ENCODE data around the gene TCEA2. TPM values are rescaled to one million over a fixed set of nuclear protein-coding genes. Genes with fewer than 3 reads are reported as not detected.
A peak's percentile ranks its signal among the peaks of the same experiment; 100 is the strongest.

Gene TCEA2
- total and polyA plus RNA-seq, 2 of the 13 experiments (the other 11 are each of a cell fraction or from before 2014, with no cell fraction given): 28.1 to 33.7 TPM

DNA sequence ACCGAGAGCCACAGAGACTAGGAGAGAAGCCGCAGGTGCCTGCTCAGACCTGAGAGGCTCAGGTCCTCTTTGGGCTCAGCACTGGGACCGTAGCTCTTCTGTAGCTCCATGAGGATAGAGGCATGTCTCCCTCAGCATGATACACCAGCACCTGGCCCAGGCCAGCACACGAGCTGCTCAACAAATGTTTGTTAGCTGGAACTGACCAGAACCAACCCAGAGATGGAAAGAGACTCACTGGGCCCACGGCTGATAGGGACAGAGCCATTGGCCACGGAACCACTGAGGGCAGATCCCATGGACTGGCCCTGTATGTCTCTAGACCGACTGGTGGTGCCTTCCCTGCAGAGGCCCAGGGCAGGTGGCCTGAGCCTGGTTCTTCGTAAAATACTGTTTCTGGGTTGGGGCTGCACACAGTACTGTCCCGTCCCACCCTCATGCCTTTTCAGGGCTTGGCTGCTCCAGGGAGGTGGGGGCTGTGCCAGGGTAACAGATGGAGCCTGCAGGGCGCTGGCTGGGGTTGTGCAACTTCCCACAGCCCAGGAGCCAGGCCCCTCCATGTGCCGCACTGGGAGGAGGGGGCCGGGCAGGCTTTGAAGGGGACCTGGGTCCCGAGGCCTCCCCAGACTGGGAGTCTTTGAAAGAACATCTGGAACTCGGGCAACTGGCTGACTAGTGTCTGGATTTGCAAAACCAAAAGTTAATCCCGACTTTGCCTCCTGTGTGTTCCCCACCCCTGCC lies 21.8 kb upstream of the TCEA2 start (continued):
- TF ChIP-seq, protein P1, sequence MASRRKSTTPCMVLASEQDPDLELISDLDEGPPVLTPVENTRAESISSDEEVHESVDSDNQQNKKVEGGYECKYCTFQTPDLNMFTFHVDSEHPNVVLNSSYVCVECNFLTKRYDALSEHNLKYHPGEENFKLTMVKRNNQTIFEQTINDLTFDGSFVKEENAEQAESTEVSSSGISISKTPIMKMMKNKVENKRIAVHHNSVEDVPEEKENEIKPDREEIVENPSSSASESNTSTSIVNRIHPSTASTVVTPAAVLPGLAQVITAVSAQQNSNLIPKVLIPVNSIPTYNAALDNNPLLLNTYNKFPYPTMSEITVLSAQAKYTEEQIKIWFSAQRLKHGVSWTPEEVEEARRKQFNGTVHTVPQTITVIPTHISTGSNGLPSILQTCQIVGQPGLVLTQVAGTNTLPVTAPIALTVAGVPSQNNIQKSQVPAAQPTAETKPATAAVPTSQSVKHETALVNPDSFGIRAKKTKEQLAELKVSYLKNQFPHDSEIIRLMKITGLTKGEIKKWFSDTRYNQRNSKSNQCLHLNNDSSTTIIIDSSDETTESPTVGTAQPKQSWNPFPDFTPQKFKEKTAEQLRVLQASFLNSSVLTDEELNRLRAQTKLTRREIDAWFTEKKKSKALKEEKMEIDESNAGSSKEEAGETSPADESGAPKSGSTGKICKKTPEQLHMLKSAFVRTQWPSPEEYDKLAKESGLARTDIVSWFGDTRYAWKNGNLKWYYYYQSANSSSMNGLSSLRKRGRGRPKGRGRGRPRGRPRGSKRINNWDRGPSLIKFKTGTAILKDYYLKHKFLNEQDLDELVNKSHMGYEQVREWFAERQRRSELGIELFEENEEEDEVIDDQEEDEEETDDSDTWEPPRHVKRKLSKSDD (CRISPR knock-in tag; IDR thresholded peaks at IDR 0.05; ENCODE audit: low read depth): no peak; the same call in none of the 2 replicates
- TF ChIP-seq, protein P2, sequence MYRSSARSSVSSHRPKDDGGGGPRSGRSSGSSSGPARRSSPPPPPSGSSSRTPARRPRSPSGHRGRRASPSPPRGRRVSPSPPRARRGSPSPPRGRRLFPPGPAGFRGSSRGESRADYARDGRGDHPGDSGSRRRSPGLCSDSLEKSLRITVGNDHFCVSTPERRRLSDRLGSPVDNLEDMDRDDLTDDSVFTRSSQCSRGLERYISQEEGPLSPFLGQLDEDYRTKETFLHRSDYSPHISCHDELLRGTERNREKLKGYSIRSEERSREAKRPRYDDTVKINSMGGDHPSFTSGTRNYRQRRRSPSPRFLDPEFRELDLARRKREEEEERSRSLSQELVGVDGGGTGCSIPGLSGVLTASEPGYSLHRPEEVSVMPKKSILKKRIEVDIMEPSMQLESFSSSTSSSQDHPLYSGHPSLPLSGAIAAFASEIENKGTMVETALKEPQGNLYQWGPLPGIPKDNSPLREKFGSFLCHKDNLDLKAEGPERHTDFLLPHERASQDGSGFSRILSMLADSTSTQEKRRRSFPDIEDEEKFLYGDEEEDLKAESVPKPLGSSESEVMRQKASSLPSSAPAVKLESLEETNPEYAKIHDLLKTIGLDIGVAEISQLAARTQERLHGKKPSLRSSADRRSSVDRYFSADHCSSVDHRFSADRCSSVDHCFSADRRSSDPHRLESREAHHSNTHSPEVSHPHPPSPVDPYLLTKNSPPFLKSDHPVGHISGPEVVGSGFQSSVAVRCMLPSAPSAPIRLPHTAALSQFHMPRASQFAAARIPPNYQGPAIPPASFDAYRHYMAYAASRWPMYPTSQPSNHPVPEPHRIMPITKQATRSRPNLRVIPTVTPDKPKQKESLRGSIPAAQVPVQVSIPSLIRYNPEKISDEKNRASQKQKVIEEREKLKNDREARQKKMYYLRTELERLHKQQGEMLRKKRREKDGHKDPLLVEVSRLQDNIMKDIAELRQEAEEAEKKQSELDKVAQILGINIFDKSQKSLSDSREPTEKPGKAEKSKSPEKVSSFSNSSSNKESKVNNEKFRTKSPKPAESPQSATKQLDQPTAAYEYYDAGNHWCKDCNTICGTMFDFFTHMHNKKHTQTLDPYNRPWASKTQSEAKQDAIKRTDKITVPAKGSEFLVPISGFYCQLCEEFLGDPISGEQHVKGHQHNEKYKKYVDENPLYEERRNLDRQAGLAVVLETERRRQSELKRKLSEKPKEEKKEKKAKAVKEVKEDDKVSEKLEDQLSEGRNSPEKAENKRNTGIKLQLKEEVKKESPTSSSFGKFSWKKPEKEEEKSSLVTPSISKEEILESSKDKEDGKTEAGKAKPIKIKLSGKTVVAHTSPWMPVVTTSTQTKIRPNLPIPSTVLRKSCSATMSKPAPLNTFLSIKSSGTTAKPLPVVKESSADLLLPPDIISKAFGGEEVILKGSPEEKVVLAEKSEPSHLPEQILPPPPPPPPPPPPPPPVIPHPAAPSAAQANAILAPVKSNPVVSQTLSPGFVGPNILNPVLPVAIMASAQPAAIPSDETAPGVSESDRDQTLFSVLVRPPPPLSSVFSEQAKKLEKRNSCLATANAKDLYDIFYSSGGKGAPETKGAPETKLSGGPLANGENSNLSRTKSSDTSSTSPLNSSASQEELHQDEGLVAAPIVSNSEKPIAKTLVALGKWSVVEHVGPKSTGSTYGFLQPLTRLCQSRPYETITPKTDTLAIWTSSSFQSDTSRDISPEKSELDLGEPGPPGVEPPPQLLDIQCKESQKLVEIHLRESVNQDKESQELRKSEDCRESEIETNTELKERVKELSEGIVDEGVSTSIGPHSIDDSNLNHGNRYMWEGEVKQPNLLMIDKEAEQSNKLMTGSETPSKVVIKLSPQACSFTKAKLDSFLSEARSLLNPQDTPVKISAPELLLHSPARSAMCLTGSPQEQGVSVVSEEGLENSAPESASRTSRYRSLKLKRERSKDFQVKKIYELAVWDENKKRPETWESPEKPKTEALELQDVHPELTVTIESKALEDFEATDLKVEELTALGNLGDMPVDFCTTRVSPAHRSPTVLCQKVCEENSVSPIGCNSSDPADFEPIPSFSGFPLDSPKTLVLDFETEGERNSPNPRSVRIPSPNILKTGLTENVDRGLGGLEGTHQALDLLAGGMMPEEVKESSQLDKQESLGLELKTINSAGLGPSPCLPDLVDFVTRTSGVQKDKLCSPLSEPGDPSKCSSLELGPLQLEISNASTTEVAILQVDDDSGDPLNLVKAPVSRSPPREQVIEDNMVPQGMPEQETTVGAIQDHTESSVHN (CRISPR knock-in tag; IDR thresholded peaks at IDR 0.05): peak; percentile 44
- TF ChIP-seq SATB2 (CRISPR knock-in tag; IDR thresholded peaks at IDR 0.05): no peak
- TF ChIP-seq NFATC3 (CRISPR knock-in tag; IDR thresholded peaks at IDR 0.05): 0 out of 2 replicates have a peak, but pooled peaks have one; percentile 65
- 0 out of 2 replicates have a peak, but pooled peaks have one; percentile 23 for TF ChIP-seq ZNF597 (CRISPR knock-in tag; IDR thresholded peaks at IDR 0.05)
- TF ChIP-seq GTF3A (CRISPR knock-in tag; conservative IDR thresholded peaks at IDR 0.05): peak; percentile 77
- peak; percentile 48; the same call in 1 of the 2 replicates for TF ChIP-seq ZMYM3 (CRISPR knock-in tag; IDR thresholded peaks at IDR 0.05)
- no peak for TF ChIP-seq TEAD2 (CRISPR knock-in tag; IDR thresholded peaks at IDR 0.05)
- no peak for TF ChIP-seq ZNF720 (CRISPR knock-in tag; IDR thresholded peaks at IDR 0.05)
- no peak for TF ChIP-seq ZNF451 (CRISPR knock-in tag; IDR thresholded peaks at IDR 0.05)
- TF ChIP-seq ZNF816 (CRISPR knock-in tag; IDR thresholded peaks at IDR 0.05; ENCODE audit: borderline replicate concordance): no peak
- no peak for TF ChIP-seq ZNF672 (CRISPR knock-in tag; IDR thresholded peaks at IDR 0.05)
- TF ChIP-seq SP4 (CRISPR knock-in tag; IDR thresholded peaks at IDR 0.05): 0 out of 2 replicates have a peak, but pooled peaks have one; percentile 6
- TF ChIP-seq, protein P3, sequence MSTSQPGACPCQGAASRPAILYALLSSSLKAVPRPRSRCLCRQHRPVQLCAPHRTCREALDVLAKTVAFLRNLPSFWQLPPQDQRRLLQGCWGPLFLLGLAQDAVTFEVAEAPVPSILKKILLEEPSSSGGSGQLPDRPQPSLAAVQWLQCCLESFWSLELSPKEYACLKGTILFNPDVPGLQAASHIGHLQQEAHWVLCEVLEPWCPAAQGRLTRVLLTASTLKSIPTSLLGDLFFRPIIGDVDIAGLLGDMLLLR (CRISPR knock-in tag; IDR thresholded peaks at IDR 0.05): no peak
- peak; percentile 32 for TF ChIP-seq AKAP8 (CRISPR knock-in tag; IDR thresholded peaks at IDR 0.05)
- no peak for TF ChIP-seq ZZZ3 (CRISPR knock-in tag; IDR thresholded peaks at IDR 0.05; ENCODE audit: borderline replicate concordance)
- no peak; the same call in 1 of the 2 replicates for TF ChIP-seq MIER3 (CRISPR knock-in tag; IDR thresholded peaks at IDR 0.05; ENCODE audit: borderline replicate concordance)
